HG02763 (cell line): ENCODE results near the gene SRPK1.

Experiments
- ATAC-seq: cut with Tn5 transposase; IDR thresholded peaks from one replicate; pipeline ENCODE4 v1.9.1; 2021; ENCODE audit warnings: mild to moderate bottlenecking, moderate library complexity; ENCODE audit not compliant: unreplicated experiment

Gene SRPK1

GRCh38 chr6:35903679-35904078 is 17.2 kb downstream of the SRPK1 start:
- no peak for ATAC-seq

GRCh38 chr6:35900448-35900847 is 20.4 kb downstream of the SRPK1 start:
- ATAC-seq = no peak

- no peak for ATAC-seq
These were observed 22.9 kb downstream of the SRPK1 start for GRCh38 chr6:35898003-35898402.

- no peak for ATAC-seq
These were observed 23.4 kb downstream of the SRPK1 start for GRCh38 chr6:35897486-35897885.

GRCh38 chr6:35897036-35897435 is 23.9 kb downstream of the SRPK1 start:
- no peak for ATAC-seq

GRCh38 chr6:35896228-35896627 is 24.7 kb downstream of the SRPK1 start:
- ATAC-seq = no peak

GRCh38 chr6:35895560-35895959 is 25.3 kb downstream of the SRPK1 start:
- no peak for ATAC-seq

GRCh38 chr6:35894776-35895175 is 26.1 kb downstream of the SRPK1 start:
- ATAC-seq = no peak

- ATAC-seq = no peak
These were observed 27.7 kb downstream of the SRPK1 start for GRCh38 chr6:35893246-35893645.

- ATAC-seq = no peak
These were observed 28.4 kb downstream of the SRPK1 start for GRCh38 chr6:35892482-35892881.

GRCh38 chr6:35879151-35879550 is 41.7 kb downstream of the SRPK1 start:
- ATAC-seq = no peak

- no peak for ATAC-seq
These were observed 44.0 kb downstream of the SRPK1 start for GRCh38 chr6:35876902-35877301.

GRCh38 chr6:35874730-35875129 is 46.2 kb downstream of the SRPK1 start:
- ATAC-seq = no peak

- ATAC-seq = no peak
These were observed 61.5 kb downstream of the SRPK1 start for GRCh38 chr6:35859367-35859766.

GRCh38 chr6:35857853-35858252 is 63.0 kb downstream of the SRPK1 start:
- ATAC-seq = no peak

- no peak for ATAC-seq
These were observed 64.6 kb downstream of the SRPK1 start for GRCh38 chr6:35856250-35856649.

GRCh38 chr6:35852994-35853393 is 67.9 kb downstream of the SRPK1 start:
- ATAC-seq = no peak

GRCh38 chr6:35850208-35850607 is 70.7 kb downstream of the SRPK1 start:
- ATAC-seq = no peak

GRCh38 chr6:35844290-35844689 is 76.6 kb downstream of the SRPK1 start:
- ATAC-seq = no peak

- no peak for ATAC-seq
These were observed 78.5 kb downstream of the SRPK1 start for GRCh38 chr6:35842381-35842780.

- ATAC-seq = no peak
These were observed 81.9 kb downstream of the SRPK1 start for GRCh38 chr6:35839019-35839418.

GRCh38 chr6:35833536-35833935 is 87.4 kb downstream of the SRPK1 start:
- no peak for ATAC-seq

- no peak for ATAC-seq
These were observed 89.5 kb downstream of the SRPK1 start for GRCh38 chr6:35831257-35832007.
